ENCODE results near the gene HOGA1.

GRCh38 chr10:97612386-97612785 lies 28.2 kb downstream of the HOGA1 start:
- TF ChIP-seq, protein P1, sequence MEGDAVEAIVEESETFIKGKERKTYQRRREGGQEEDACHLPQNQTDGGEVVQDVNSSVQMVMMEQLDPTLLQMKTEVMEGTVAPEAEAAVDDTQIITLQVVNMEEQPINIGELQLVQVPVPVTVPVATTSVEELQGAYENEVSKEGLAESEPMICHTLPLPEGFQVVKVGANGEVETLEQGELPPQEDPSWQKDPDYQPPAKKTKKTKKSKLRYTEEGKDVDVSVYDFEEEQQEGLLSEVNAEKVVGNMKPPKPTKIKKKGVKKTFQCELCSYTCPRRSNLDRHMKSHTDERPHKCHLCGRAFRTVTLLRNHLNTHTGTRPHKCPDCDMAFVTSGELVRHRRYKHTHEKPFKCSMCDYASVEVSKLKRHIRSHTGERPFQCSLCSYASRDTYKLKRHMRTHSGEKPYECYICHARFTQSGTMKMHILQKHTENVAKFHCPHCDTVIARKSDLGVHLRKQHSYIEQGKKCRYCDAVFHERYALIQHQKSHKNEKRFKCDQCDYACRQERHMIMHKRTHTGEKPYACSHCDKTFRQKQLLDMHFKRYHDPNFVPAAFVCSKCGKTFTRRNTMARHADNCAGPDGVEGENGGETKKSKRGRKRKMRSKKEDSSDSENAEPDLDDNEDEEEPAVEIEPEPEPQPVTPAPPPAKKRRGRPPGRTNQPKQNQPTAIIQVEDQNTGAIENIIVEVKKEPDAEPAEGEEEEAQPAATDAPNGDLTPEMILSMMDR (IDR thresholded peaks at IDR 0.05): peak in 4 of 6 experiments; percentile 4 to 64 (median 58)
- no peak for TF ChIP-seq POLR2A (IDR thresholded peaks at IDR 0.05)

All from Peyer's patch (tissue), 4 donors.